H1 (cell line): ENCODE data around the gene GDPD5. TPM values are rescaled to one million over a fixed set of nuclear protein-coding genes. Genes with fewer than 3 reads are reported as not detected.

ENCODE experiments used
- CTCF ChIA-PET: fragments of 300-600 bp; sonication (Branson Sonifier 250); formaldehyde crosslinking; loops from one replicate; lab custom pipeline; 2021; ENCODE audit not compliant: partially characterized antibody; lab: Charles Lee
- POLR2A ChIA-PET: fragments of 300-600 bp; sonication (Branson Sonifier 250); formaldehyde crosslinking; loops from one replicate; lab custom pipeline; 2021; ENCODE audit warnings: inconsistent platforms; ENCODE audit not compliant: partially characterized antibody; lab: Charles Lee
- DNase-seq, 2 experiments: peaks; one replicate each; pipeline versions ENCODE4 v3.0.0 to v3.0.0-alpha.2; 2010 to 2022; ENCODE audit warnings: low spot score in 2 of 2, low read depth in 1 of 2, mixed read lengths in 1 of 2
- FAIRE-seq: peaks from 2 replicates; lab custom pipeline; 2011; peaks lifted over from hg19 to GRCh38; lab: Jason Lieb, UNC
- H2AFZ ChIP-seq: 2 replicates; pipeline ENCODE4 v1.8.1; 2012; ENCODE audit warnings: low read length, inconsistent platforms
- H2AK5ac ChIP-seq: 2 replicates; pipeline ENCODE4 v1.6.1; 2013; ENCODE audit warnings: low read depth, low read length
- H2BK120ac ChIP-seq: replicated peaks from 2 replicates; pipeline ENCODE3; 2013; ENCODE audit warnings: low read depth, low read length, inconsistent platforms
- H2BK12ac ChIP-seq: 2 replicates; pipeline ENCODE4 v1.6.1; 2013; ENCODE audit warnings: low read depth, low read length
- H2BK15ac ChIP-seq: 2 replicates; pipeline ENCODE4 v1.6.1; 2013; ENCODE audit warnings: low read length
- H2BK20ac ChIP-seq: 2 replicates; pipeline ENCODE4 v1.6.1; 2013; ENCODE audit warnings: low read length
- H2BK5ac ChIP-seq: 2 replicates; pipeline ENCODE4 v1.6.1; 2013; ENCODE audit warnings: low read depth, low read length
- H3K14ac ChIP-seq: 2 replicates; pipeline ENCODE4 v1.6.1; 2013; ENCODE audit warnings: inconsistent platforms; ENCODE audit not compliant: insufficient read length
- H3K18ac ChIP-seq: 2 replicates; pipeline ENCODE4 v1.6.1; 2013; ENCODE audit warnings: low read length; ENCODE audit errors: extremely low read depth
- H3K23ac ChIP-seq: 2 replicates; pipeline ENCODE4 v1.6.1; 2013; ENCODE audit warnings: inconsistent platforms; ENCODE audit not compliant: insufficient read length
- H3K23me2 ChIP-seq: 2 replicates; pipeline ENCODE4 v1.6.1; 2013; ENCODE audit warnings: low read depth, low read length
- H3K27ac ChIP-seq: 2 replicates; pipeline ENCODE4 v1.6.1; 2011; ENCODE audit warnings: low read depth, low read length, inconsistent platforms
- H3K27me3 ChIP-seq, 4 experiments: replicated peaks in 1 of 4; 1 replicate in 1 of 4; 2 replicates in 3 of 4; pipeline versions ENCODE4 v1.6.1 to v1.8.1; 2011 to 2013; ENCODE audit warnings: low read length in 3 of 4, mild to moderate bottlenecking in 3 of 4, inconsistent platforms in 2 of 4, mixed read lengths in 2 of 4, moderate library complexity in 1 of 4; ENCODE audit not compliant: control insufficient read depth in 3 of 4, insufficient read depth in 3 of 4; ENCODE audit errors: extremely low read depth in 1 of 4
- H3K36me3 ChIP-seq, 4 experiments: 2 replicates each; pipeline versions ENCODE4 v1.6.1 to v1.8.1; 2011 to 2013; ENCODE audit warnings: mild to moderate bottlenecking in 4 of 4, low read length in 3 of 4, moderate library complexity in 2 of 4, control low read depth in 1 of 4, inconsistent platforms in 1 of 4; ENCODE audit not compliant: insufficient read depth in 4 of 4, control insufficient read depth in 2 of 4
- H3K4ac ChIP-seq: replicated peaks from 2 replicates; pipeline ENCODE3; 2013; ENCODE audit warnings: low read length, low read depth, mixed read lengths, inconsistent platforms; ENCODE audit not compliant: insufficient read length
- H3K4me1 ChIP-seq, 4 experiments: replicated peaks in 1 of 4; 1 replicate in 1 of 4; 2 replicates in 3 of 4; pipeline versions ENCODE4 v1.6.1 to v1.8.1; 2011 to 2013; ENCODE audit warnings: low read length in 3 of 4, inconsistent platforms in 2 of 4, mixed read lengths in 1 of 4; ENCODE audit not compliant: insufficient read depth in 4 of 4, control insufficient read depth in 3 of 4
- H3K4me2 ChIP-seq, 2 experiments: 2 replicates each; pipeline versions ENCODE4 v1.6.1 to v1.8.1; 2011 to 2013; ENCODE audit warnings: low read depth in 2 of 2, low read length in 2 of 2, control low read depth in 1 of 2, inconsistent platforms in 1 of 2, mild to moderate bottlenecking in 1 of 2; ENCODE audit not compliant: insufficient read depth in 1 of 2
- H3K4me3 ChIP-seq, 4 experiments: fragments of 200-600, 300-600 bp in 1 of 4; sonication (generic), shearing (Covaris generic), sonication (Bioruptor Twin) in 1 of 4; 2 replicates each; pipeline versions ENCODE4 v1.5.1 to v1.8.1; 2011 to 2016; ENCODE audit warnings: low read length in 4 of 4, low read depth in 3 of 4, control low read depth in 2 of 4, inconsistent platforms in 2 of 4, mild to moderate bottlenecking in 2 of 4, mixed read lengths in 1 of 4, moderate library complexity in 1 of 4; ENCODE audit not compliant: insufficient read depth in 2 of 4; ENCODE audit errors: extremely low read depth in 1 of 4
- H3K56ac ChIP-seq: replicated peaks from 2 replicates; pipeline ENCODE3; 2013; ENCODE audit warnings: low read depth, mild to moderate bottlenecking, mixed read lengths, low read length, inconsistent platforms; ENCODE audit not compliant: insufficient read length
- H3K79me1 ChIP-seq: 2 replicates; pipeline ENCODE4 v1.6.1; 2013; ENCODE audit warnings: low read depth, low read length, control low read depth
- H3K79me2 ChIP-seq, 2 experiments: 2 replicates each; pipeline versions ENCODE4 v1.6.1 to v1.8.1; 2012 to 2013; ENCODE audit warnings: low read length in 2 of 2, mild to moderate bottlenecking in 2 of 2, inconsistent platforms in 1 of 2; ENCODE audit not compliant: insufficient read depth in 2 of 2, control insufficient read depth in 1 of 2
- H3K9ac ChIP-seq, 4 experiments: replicated peaks in 1 of 4; 1 replicate in 1 of 4; 2 replicates in 3 of 4; pipeline versions ENCODE4 v1.6.1 to v1.8.1; 2011 to 2013; ENCODE audit warnings: low read depth in 3 of 4, low read length in 3 of 4, control low read depth in 2 of 4, mild to moderate bottlenecking in 2 of 4, moderate library complexity in 2 of 4, inconsistent platforms in 1 of 4; ENCODE audit errors: extremely low read depth in 1 of 4
- H3K9me3 ChIP-seq, 2 experiments: 2 replicates each; pipeline versions ENCODE4 v1.6.1 to v1.8.1; 2012 to 2013; ENCODE audit warnings: mild to moderate bottlenecking in 2 of 2, moderate library complexity in 2 of 2, control low read depth in 1 of 2, inconsistent platforms in 1 of 2, low read depth in 1 of 2, low read length in 1 of 2, mixed read lengths in 1 of 2; ENCODE audit not compliant: insufficient read depth in 2 of 2
- H4K20me1 ChIP-seq, 2 experiments: replicated peaks in 1 of 2; 2 replicates each; pipeline versions ENCODE3 to v1.8.1; 2011 to 2013; ENCODE audit warnings: inconsistent platforms in 2 of 2, low read length in 2 of 2, mild to moderate bottlenecking in 1 of 2; ENCODE audit not compliant: insufficient read depth in 2 of 2, control insufficient read depth in 1 of 2
- H4K5ac ChIP-seq: 2 replicates; pipeline ENCODE4 v1.6.1; 2013; ENCODE audit warnings: low read length, low read depth, mixed read lengths, inconsistent platforms; ENCODE audit not compliant: insufficient read length
- H4K8ac ChIP-seq: 2 replicates; pipeline ENCODE4 v1.8.0; 2013; ENCODE audit warnings: mild to moderate bottlenecking, moderate library complexity, low read length, inconsistent platforms; ENCODE audit not compliant: insufficient read depth; ENCODE audit errors: extremely low read depth
- H4K91ac ChIP-seq: replicated peaks from 2 replicates; pipeline ENCODE3; 2013; ENCODE audit warnings: low read length, mixed read lengths, inconsistent platforms; ENCODE audit not compliant: insufficient read length
- ASH2L ChIP-seq: fragments of 200-600, 300-600 bp; sonication (generic); IDR thresholded peaks from one replicate; pipeline ENCODE4 v1.7.1; 2017; ENCODE audit warnings: low read length
- CEBPB ChIP-seq: IDR thresholded peaks from 2 replicates; pipeline ENCODE4 v1.6.1; 2012; ENCODE audit warnings: low read depth, low read length
- EGR1 ChIP-seq: IDR thresholded peaks from 2 replicates; pipeline ENCODE4 v1.6.1; 2011; ENCODE audit warnings: low read depth, low read length, borderline replicate concordance
- GTF2F1 ChIP-seq: IDR thresholded peaks from 2 replicates; pipeline ENCODE4 v1.6.1; 2012; ENCODE audit warnings: low read depth, low read length, improper control_type of control experiment, borderline replicate concordance
- JUND ChIP-seq: IDR thresholded peaks from 2 replicates; pipeline ENCODE4 v1.6.1; 2011; ENCODE audit warnings: mild to moderate bottlenecking, improper control_type of control experiment, low read length
- POLR2AphosphoS5 ChIP-seq: IDR thresholded peaks from 2 replicates; pipeline ENCODE4 v1.6.1; 2011; ENCODE audit warnings: low read depth, low read length
- WGBS, 2 experiments: shearing (Covaris generic) in 1 of 2; methylation state at CpG; one replicate each; pipeline versions ENCODE4 v1.1.6 to v1.1.7; 2013 to 2015; ENCODE audit warnings: low lambda C conversion rate in 2 of 2, mixed read lengths in 2 of 2, inconsistent platforms in 1 of 2, low coverage in 1 of 2, missing lambda C conversion rate in 1 of 2; ENCODE audit not compliant: insufficient replicate concordance in 2 of 2, insufficient coverage in 1 of 2, insufficient read length in 1 of 2; ENCODE audit errors: extremely low coverage in 1 of 2, missing lambda C conversion rate in 1 of 2; 5-methylcytosine and 5-hydroxymethylcytosine counted together
- polyA plus RNA-seq, 7 experiments: library from polyadenylated mRNA; depleted of rRNA in 3 of 7; stranded (reverse) in 5 of 7; unstranded in 2 of 7; fragments of >200 nt in 5 of 7; fragments of 200-250 nt in 2 of 7; gene quantifications; 1 replicate in 5 of 7; 2 replicates in 1 of 7; 4 replicates in 1 of 7; pipeline versions ENCODE4 v1.2.1 to v1.2.3, GENCODE V29; 2011 to 2013; ENCODE audit warnings: missing spikeins in 2 of 7, mixed read lengths in 2 of 7
- total RNA-seq: library from RNA; stranded (reverse); fragmentation: NEBNext Ultra II Directional; extraction: Animal tissue kit (Norgen Biotek cat#: 25700); gene quantifications from 2 replicates; pipeline ENCODE4 v1.2.1, GENCODE V29; 2021
- TF ChIP-seq, protein P1 (sequence below): IDR thresholded peaks from 2 replicates; pipeline ENCODE4 v1.6.1; 2012; ENCODE audit warnings: low read length, inconsistent platforms
- TF ChIP-seq, protein P2 (sequence below): IDR thresholded peaks from 2 replicates; pipeline ENCODE4 v1.6.1; 2012; ENCODE audit warnings: inconsistent platforms

Gene GDPD5
- total and polyA plus RNA-seq, 2 of the 8 experiments (the other 6 are each of a cell fraction or from before 2014, with no cell fraction given), result 7.8 to 8.6 TPM

DNA sequence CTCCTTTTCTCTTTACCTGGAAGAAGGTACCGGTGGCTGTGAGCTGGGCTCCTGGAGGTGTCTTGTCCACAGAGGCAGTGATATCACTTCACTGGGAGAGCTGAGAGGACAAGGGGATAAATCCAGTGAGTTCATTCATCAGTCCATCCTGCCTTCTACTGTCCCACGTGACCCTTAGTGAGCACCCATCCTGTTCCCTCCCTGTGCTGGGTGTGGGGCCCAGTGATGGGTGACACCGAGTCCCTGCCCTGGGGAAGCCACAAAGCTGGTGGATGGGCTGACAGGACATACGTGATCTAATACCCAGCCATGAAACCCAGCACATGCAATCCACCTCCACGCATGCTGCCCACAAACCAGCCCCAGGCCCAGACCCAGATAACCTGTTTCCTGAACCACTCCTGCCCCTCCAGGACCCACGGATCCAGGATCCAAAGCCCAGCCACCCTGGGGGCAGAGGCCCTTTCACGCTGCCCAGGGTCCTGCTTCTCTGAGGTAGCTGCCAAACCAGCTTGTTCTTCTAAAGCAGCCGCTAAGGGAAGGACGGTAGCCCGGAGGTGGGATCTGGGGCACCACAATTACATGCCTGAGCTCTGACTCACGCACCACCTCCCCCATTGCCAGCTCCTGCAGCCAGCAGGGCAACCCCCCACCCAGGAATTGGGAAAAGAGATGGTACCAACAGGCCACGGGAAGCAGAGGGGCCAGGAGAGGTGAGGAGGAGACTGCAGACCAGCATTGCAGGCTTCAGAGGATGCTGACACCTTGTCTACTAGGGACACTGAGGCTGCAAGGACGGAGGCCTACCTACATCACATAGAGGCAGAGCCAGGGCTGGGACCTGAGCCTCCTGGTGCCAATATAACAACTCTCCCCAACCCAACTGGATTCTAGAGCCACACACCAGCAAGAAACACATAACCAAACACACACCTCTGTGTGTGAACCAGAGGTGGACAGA is 35.2 kb downstream of the GDPD5 start:
- no peaks in the 10 kb centered on the region for H3K9me3 ChIP-seq
- DNase-seq, result peak; percentile 50 to 62
- ChIA-PET POLR2A (interaction anchor here (0.6 to 4.3 kb wide), 12 partner anchors 12 to 90 kb away, joined by 3 to 21 read pairs (median 3); partner anchors contain the start of gene GDPD5), CTCF (interaction anchor here (0.5 to 21.4 kb wide), 17 partner anchors 9 to 84 kb away, joined by 3 to 176 read pairs (median 4); partner anchors contain the start of gene GDPD5)
- H3K4me1 ChIP-seq, result peaks cover 2 to 19% (median 12%) of the 10 kb centered on the region in 4 experiments
- H2BK15ac ChIP-seq, result peak overlapping the region; percentile 89
- H2BK20ac ChIP-seq, result peak overlapping the region; percentile 94; the same call in 1 of the 2 replicates
- H4K20me1 ChIP-seq, result no peaks in the 10 kb centered on the region
- no peak overlapping the region; the same call in 1 of the 2 replicates for H3K27ac ChIP-seq
- no peak overlapping the region for H3K23ac ChIP-seq
- H3K36me3 ChIP-seq, result no peaks in the 10 kb centered on the region
- peak overlapping the region; percentile 88 for H4K91ac ChIP-seq
- H3K79me1 ChIP-seq, result no peaks in the 10 kb centered on the region
- no peaks in the 10 kb centered on the region for H3K79me2 ChIP-seq
- H3K18ac ChIP-seq, result peak overlapping the region; percentile 65; the same call in 1 of the 2 replicates
- no peak overlapping the region for H3K56ac ChIP-seq
- H2BK120ac ChIP-seq, result peak overlapping the region; percentile 38
- no peak overlapping the region for H3K14ac ChIP-seq
- H2BK5ac ChIP-seq, result peak overlapping the region; percentile 91
- peak overlapping the region; percentile 97; the same call in 1 of the 2 replicates for H2BK12ac ChIP-seq
- H4K8ac ChIP-seq, result peak overlapping the region; percentile 74
- no peak for FAIRE-seq
- H4K5ac ChIP-seq, result no peak overlapping the region
- WGBS, 2 experiments, result 36% methylated on average over 12 of the region's 13 CpGs; no CpG with 5 or more reads in 1 of the 2 experiments
- 0 out of 8 replicates have a peak overlapping the region, but pooled peaks of 1 of the 4 experiments have one; percentile 10 for H3K4me3 ChIP-seq
- no peak overlapping the region for H3K9ac ChIP-seq
- H3K27me3 ChIP-seq, result no peaks in the 10 kb centered on the region
- H2AFZ ChIP-seq, result peak overlapping the region; percentile 36; the same call in 1 of the 2 replicates
- H3K4ac ChIP-seq, result no peak overlapping the region
- H3K23me2 ChIP-seq, result no peaks in the 10 kb centered on the region
- peak overlapping the region; percentile 32 to 43 for H3K4me2 ChIP-seq
- H2AK5ac ChIP-seq, result peak overlapping the region; percentile 75; the same call in 1 of the 2 replicates
- TF ChIP-seq EGR1, result no peak
- TF ChIP-seq, protein P1, sequence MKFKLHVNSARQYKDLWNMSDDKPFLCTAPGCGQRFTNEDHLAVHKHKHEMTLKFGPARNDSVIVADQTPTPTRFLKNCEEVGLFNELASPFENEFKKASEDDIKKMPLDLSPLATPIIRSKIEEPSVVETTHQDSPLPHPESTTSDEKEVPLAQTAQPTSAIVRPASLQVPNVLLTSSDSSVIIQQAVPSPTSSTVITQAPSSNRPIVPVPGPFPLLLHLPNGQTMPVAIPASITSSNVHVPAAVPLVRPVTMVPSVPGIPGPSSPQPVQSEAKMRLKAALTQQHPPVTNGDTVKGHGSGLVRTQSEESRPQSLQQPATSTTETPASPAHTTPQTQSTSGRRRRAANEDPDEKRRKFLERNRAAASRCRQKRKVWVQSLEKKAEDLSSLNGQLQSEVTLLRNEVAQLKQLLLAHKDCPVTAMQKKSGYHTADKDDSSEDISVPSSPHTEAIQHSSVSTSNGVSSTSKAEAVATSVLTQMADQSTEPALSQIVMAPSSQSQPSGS, result no peak
- no peak for TF ChIP-seq GTF2F1
- TF ChIP-seq JUND, result peak; percentile 99
- TF ChIP-seq CEBPB, result no peak
- TF ChIP-seq, protein P2, sequence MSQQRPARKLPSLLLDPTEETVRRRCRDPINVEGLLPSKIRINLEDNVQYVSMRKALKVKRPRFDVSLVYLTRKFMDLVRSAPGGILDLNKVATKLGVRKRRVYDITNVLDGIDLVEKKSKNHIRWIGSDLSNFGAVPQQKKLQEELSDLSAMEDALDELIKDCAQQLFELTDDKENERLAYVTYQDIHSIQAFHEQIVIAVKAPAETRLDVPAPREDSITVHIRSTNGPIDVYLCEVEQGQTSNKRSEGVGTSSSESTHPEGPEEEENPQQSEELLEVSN, result no peak
- peak; percentile 67 for TF ChIP-seq ASH2L
- no peak for TF ChIP-seq POLR2AphosphoS5
